HepG2 (cell line): Measurements from ENCODE around the gene SVBP. TPM values are rescaled to one million over a fixed set of nuclear protein-coding genes. Genes with fewer than 3 reads are reported as not detected.

Experiments
- polyA plus RNA-seq, 8 experiments: library from polyadenylated mRNA; depleted of rRNA in 3 of 8; stranded (reverse) in 7 of 8; unstranded in 1 of 8; fragments of >200 nt; fragmentation: Illumina TruSeq in 4 of 8; extraction: Trizol in 4 of 8; gene quantifications; 2 replicates each; pipeline versions ENCODE4 v1.2.1 to v1.2.3, GENCODE V29; 2011 to 2016; ENCODE audit warnings: low read depth in 4 of 8, missing spikeins in 1 of 8, mixed read lengths in 1 of 8; ENCODE audit not compliant: insufficient read depth in 1 of 8
- total RNA-seq, 5 experiments: library from RNA; depleted of rRNA; stranded (reverse); fragments of >200 nt; fragmentation: Illumina TruSeq; extraction: Trizol; gene quantifications; 2 replicates each; pipeline ENCODE4 v1.2.3, GENCODE V29; 2016; ENCODE audit warnings: low read depth in 1 of 5

The SVBP gene
- total and polyA plus RNA-seq, 2 of the 13 experiments (the other 11 are each of a cell fraction or from before 2014, with no cell fraction given), result 28.8 to 48.2 TPM

Other genes starting within 250 kb of the SVBP start
- 72.6 and 93.3 TPM in 2 replicates for gene PPIH, start 159.0 kb downstream of the SVBP start, total RNA-seq (2016; rRNA removed; fragmentation: Illumina TruSeq; extraction: Trizol)
- gene PPIH, start 159.0 kb downstream of the SVBP start, polyA plus RNA-seq (2011; rRNA removed), result 18.7 and 29.9 TPM in 2 replicates
- 500 and 628 TPM in 2 replicates for gene YBX1, start 135.0 kb downstream of the SVBP start, total RNA-seq (2016; rRNA removed; fragmentation: Illumina TruSeq; extraction: Trizol)
- 228 and 339 TPM in 2 replicates for gene YBX1, start 135.0 kb downstream of the SVBP start, polyA plus RNA-seq (2011; rRNA removed)
- 4.3 and 7.6 TPM in 2 replicates for gene CLDN19, start 77.2 kb downstream of the SVBP start, total RNA-seq (2016; rRNA removed; fragmentation: Illumina TruSeq; extraction: Trizol)
- gene CLDN19, start 77.2 kb downstream of the SVBP start, polyA plus RNA-seq (2011; rRNA removed), result 5.0 and 5.3 TPM in 2 replicates
- gene P3H1, start 50.4 kb downstream of the SVBP start, total RNA-seq (2016; rRNA removed; fragmentation: Illumina TruSeq; extraction: Trizol), result 18.7 and 64.6 TPM in 2 replicates
- gene P3H1, start 50.4 kb downstream of the SVBP start, polyA plus RNA-seq (2011; rRNA removed), result 113 and 120 TPM in 2 replicates
- 4.8 and 5.3 TPM in 2 replicates for gene C1orf50, start 50.1 kb downstream of the SVBP start, total RNA-seq (2016; rRNA removed; fragmentation: Illumina TruSeq; extraction: Trizol)
- 4.3 and 5.5 TPM in 2 replicates for gene C1orf50, start 50.1 kb downstream of the SVBP start, polyA plus RNA-seq (2011; rRNA removed)
- gene TMEM269, start 32.4 kb downstream of the SVBP start, total RNA-seq (2016; rRNA removed; fragmentation: Illumina TruSeq; extraction: Trizol), result 0.15 and 0.24 TPM in 2 replicates
- gene TMEM269, start 32.4 kb downstream of the SVBP start, polyA plus RNA-seq (2011; rRNA removed), result 0.14 and 0.21 TPM in 2 replicates
- gene ERMAP, start 275 bp downstream of the SVBP start, total RNA-seq (2016; rRNA removed; fragmentation: Illumina TruSeq; extraction: Trizol), result 2.6 and 4.4 TPM in 2 replicates
- 2.2 and 2.4 TPM in 2 replicates for gene ERMAP, start 275 bp downstream of the SVBP start, polyA plus RNA-seq (2011; rRNA removed)
- 7.8 and 8.2 TPM in 2 replicates for gene ZNF691, start 29.2 kb upstream of the SVBP start, total RNA-seq (2016; rRNA removed; fragmentation: Illumina TruSeq; extraction: Trizol)
- gene ZNF691, start 29.2 kb upstream of the SVBP start, polyA plus RNA-seq (2011; rRNA removed), result 6.0 and 7.6 TPM in 2 replicates
- gene SLC2A1, start 141.5 kb upstream of the SVBP start, total RNA-seq (2016; rRNA removed; fragmentation: Illumina TruSeq; extraction: Trizol), result 54.3 and 125 TPM in 2 replicates
- gene SLC2A1, start 141.5 kb upstream of the SVBP start, polyA plus RNA-seq (2011; rRNA removed), result 315 and 423 TPM in 2 replicates